ENCODE measurements around the gene ESAM.
"Not testable (repeated sequence)": the region's sequence is repeated elsewhere in the genome, so short reads cannot be mapped to it uniquely, and the experiment has no call there.

The ESAM gene

DNA sequence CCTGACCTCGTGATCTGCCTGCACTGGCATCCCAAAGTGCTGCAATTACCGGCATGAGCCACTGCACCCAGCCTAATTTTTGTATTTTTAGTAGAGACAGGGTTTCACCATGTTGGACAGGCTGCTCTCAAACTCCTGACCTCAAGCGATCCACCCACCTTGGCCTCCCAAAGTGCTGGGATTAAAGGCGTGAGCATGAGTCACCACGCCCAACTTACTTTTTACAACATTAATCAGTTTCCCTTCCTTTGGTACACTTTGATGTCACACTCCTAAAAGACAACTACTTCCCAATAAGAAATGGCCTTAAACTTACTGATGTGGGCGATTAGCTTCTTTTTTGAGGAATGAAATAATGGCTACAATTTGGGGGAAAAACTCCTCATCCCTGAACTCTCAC lies 8.9 kb upstream of the ESAM start:
- not testable (repeated sequence) for DNase-seq (ENCODE audit: low read depth)

DNA sequence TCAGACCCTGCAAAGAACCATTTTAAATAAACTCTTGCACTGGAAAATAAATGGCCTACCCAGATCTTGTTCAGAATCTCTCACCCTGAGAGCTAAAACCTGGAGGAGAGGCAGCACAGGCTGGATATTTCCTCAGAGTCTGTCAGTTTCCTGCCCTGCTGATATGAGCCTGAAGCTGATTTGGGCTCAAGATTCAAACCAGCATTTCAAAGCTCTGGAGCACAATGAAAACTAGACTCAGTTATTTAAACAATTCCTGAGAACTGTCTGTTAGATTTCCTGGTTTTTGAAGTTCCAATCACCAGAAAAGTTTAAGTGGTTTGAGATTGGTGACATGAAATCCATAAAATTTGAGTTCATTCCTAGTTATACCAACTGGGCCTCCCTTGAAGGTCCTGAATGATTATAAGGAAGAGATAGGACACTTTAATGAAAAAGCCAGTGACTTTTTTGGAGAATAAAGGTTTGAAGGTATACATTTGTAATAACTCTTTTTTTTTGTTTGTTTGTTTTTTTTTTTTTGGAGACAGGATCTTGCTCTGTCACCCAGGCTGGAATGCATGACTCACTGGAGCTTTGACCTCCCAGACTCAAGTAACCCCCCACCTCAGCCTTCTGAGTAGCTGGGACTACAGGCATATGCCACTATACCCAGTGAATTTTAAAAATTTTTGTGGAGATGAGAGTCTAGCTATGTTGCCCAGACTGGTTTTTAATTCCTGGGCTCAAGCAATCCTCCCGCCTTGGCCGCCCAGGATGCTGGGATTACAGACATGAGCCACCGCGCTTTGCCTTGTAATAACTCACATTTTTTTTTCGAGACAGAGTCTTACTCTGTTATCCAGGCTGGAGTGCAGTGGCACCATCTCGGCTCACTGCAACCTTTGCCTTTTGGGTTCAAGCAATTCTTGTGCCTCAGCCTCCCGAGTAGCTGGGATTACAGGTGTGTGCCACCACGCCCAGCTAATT lies 8.0 kb upstream of the ESAM start:
- no peak for DNase-seq (ENCODE audit: low read depth)

DNA sequence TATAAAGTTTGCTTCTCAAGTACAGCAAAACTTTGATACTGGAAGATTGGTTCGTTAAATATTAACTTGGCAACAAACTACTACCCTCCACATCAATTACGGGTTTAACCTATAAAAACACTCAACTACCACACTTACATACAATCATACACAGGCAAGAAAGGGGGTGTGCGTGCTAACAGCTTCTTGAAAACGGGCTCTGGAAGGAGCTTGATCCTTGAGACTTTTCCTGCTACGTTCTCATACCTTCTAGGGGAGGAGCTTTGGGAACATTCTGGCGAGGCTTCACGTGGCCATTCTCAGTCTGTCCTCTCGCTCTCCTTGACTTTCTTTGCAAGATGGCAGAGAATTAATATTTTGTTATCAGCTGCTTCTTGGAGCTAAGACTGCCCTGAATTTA lies 6.8 kb upstream of the ESAM start:
- DNase-seq (ENCODE audit: low read depth): no peak

DNA sequence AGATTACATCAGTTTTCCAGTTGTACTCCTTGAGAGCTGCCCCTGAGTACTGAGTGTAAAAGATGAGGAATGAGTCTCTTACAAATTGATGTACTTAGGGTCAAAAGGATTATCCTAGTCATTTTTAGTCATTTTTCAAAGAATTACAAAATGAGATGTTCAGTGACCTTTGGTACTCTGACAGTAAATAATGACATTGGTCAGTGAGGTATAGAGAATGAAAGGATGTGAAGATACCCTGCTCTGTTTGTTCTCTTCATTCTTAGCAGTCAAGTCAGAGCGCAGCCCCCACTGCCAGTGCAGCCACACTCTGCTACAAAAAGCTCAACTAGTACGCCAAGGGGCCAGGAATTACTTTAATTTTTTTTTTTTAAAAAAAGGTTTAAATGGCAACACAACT lies 4.1 kb upstream of the ESAM start:
- no peak for DNase-seq (ENCODE audit: low read depth)

DNA sequence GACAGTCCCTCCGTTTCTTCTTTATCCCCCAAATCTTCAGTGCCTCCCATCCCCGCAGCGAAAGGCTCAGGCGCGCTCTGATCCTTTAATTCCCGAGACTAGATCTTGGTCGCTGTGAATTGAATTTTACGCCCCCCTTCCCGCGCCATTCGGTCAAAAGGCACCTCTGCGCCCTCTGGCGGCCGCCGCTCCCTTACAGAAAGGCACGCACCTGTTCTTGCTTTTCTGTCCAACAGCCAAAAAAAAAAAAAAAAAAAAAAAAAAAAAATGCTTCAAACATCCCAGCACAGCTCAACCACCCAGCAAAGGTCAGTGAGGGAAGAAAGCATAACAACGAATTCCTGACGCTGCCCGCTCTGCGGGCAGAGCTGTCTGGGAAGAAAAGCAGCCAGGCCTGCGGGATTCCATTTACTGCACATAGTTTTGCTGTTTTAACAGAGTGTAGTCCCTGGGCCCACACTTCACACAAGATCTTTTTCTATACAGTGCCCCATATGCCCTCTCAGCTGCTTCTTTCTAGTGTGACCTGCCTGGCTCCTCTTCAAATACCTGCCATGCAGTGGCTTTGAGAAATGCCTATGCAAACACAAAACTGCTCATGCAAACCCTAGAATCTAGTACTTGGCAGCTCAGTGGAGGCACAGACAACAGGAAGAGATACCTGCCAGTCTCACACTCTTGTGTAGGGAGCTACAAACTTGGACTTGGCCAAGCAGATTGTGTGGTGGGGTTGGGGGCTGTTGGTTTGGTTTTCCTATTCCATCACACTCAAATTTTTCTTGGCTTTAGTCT lies 1.3 kb upstream of the ESAM start:
- peak; percentile 29 for DNase-seq (ENCODE audit: low read depth)

DNA sequence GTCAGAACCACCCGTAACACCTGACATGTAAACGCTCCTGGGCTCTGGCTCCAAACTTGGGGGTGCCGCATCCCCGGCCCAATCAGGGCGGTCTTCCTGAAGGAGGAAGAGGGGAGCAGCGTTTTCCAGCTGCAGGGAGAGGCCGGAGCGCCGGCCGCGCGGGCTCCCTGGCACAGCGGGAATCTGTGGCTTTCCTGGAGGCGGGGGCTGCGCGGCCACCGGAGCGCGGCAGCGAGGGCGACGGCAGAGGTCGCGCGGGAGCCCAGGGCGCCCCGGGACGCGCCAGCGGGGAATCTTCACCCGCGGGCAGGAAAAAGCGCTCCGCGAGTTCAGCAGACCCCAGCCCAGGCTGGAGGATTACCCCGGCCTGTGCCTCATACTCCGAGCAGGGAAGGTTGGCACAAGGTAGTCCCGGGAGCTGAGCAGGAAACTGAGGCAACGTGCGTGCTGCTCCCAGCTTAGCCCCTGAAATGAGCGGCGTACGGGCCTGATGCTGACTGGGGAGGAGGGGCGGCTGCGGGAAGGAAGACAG lies 600 bp upstream of the ESAM start:
- no peak for DNase-seq (ENCODE audit: low read depth)

DNA sequence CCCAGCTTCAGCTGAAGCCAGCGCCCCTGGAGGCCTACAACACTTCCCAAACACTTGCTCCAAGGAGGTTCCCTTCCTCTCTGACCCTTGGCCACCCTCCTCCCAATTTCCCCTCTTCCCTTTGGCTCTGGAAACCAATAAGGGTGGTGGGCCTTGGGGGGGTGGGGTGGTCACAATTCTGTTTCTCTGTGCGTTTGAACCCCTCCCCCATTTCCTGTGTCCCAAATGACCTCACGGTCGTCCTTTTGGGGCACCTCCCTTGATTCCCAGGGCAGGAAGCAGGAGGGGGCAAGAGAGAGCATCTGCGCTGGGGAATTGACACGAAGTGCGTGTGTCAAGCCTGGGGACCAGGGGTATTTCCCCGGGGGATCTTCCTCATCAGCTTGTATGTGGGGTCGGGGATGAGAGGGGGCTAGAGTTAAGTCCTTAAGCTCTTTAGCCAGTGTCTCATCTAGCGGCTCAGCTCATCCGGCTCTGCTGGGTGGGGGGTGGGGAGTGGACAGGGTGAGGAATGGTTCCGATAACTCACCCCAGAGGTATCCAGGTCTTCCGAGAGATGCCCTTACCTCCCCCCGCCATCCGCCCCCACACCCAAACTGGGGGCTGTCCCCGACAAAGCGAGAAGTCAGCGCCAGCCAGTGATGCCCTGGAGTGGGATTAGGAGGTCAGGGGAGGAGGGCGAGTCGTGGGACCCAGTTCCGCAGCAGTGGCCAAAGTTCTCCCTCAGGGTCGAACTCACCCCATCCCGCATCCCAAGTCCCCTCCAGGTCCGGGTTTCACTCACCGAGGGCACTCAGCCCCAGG lies 587 bp downstream of the ESAM start:
- no peak for DNase-seq (ENCODE audit: low read depth)

DNA sequence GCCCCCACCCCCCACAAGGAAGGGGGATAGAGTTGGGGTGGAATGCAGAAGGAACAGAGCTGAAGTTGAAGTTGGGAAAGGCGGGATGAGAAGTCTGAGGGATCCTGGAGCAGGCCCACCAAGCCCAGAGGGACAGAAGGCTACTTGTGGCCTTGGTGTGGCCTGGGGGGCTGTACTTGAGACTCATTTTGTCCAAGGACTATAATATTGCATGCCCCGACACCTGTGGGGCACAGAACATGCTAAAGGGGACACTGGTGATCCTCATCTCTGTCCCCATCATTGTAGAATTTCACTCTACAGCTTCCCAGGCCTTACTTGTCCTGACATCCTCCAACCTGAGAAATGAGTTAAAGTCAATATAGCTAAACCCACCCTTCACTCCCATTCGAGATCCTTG lies 1.3 kb downstream of the ESAM start:
- no peak for DNase-seq (ENCODE audit: low read depth)

DNA sequence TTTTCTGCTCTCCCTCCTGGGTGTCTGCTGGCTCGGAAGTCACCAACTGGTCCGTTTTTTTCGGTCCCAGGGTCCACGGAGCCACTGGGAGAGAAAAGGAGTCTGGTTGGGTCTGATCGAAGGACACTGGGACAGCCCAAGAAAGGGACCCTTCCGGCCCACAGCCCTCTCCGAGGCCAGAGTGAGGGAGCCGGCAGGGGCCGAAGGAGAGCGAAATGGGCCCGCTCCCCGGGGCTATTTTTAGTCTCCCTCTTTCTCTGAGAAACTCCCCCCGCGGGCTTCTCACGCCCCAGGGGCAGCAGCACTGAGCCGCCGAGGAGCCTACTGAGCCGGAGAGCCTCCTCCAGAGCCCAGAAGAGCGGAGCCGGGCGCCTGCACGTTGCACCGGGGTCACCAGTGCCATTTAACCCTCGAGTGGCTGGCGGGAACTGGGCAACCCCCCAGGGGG lies 1.9 kb downstream of the ESAM start:
- DNase-seq (ENCODE audit: low read depth): no peak

DNA sequence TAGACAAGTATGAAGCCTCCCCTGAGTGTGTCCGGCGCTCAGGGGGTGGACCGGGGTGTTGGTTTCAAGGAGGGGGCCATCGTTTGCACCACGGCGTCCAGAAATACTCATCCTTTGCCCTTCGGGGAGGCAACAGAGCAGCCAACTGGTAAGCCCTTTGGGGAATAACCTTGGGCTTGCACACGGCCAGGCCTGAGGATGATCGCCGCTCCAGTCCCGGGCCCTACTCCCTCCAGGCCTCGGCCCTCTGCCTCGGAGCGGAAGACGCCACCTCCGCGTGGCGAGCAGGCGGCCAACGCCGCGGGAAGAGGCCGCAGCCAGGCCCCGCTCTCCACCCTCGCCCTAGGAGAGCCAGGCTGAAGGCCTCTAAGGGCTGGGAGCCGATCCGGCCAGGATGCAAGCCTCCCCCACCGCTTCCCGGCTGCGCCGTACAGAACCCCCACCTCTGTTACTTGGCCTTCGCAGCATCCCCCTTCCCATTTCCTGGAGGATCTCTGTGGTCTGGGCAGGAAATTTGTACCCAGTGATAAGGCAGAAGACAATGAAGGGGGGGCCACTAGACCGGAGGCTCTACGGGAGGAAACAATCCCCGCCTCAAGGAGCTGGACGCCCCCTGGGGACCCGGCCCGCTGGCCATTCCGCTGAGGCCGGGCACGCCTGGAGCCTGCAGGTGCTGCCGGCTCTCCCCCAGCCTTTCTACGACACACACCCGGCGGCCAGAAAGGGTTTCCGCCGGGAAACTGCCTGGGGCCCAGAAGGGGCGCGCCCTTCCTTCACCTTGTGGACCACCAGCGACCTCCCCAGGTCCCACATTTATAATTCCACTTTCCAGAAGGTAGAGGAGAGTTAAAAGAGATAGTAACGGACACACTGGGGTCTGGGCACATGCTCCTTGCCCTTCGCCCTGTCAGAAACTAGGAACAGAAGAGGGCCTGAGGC lies 2.6 kb downstream of the ESAM start:
- no peak for DNase-seq (ENCODE audit: low read depth)

DNA sequence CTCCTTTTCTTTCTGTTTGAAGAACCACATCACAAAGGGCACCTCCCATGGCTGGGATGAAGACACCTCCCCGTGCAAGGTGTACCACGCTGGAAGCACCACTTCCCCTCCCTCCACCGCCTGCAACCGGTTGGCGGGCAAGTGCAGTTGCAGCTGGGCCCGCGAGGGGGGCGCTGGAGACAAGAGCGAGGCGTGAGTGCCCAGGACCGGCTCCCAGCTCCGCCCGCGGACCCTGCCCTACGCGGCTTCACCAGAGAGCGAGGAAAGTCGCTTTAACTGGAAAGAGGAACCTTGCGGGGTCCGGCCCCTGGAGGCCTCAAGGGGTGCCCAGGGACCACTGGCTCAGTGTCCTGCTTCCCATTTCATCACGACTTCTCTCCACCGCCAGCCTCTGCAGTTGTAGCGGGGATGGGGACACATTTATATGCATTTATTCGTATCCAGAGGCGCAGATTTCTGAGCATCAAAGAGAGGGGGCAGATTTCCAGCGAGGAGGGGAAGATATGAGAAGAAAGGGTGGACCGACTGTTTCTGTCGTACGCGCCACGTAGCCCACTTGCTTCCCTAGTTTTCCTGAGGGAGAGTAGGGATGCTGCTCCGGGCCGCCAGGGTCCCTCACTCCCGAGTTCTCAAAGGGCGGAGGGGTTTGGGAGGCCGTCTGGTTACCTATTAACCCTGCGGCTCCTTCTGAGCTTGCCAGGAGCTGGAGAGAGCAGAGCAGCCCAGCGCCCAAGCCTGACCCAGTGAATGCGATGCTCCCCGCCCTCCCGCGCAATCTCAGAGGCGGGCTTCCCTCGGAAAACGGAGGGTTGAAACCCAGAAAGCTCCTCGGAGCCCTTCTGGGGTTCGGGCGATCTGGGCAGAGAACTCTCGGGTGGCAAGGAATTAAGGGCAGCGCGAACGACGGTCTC lies 3.5 kb downstream of the ESAM start:
- no peak for DNase-seq (ENCODE audit: low read depth)

DNA sequence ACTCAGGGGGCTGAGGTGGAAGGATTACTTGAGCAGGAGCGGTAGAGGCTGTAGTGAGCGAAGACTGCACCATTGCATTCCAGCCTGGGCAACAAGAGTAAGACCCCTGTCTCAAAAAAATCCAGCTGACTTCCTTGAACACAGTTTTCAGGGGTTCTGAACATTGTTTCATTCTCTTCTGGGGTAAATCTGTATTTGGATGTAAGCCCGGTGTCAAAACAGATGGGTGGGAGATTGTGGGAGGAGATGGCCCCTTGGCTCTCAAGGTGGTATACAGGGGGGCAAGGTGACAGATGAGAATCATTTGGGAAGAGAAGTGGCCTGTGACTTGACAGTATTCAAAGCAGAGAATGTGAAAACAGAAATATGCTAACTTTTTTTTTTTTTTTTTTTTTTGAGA lies 4.8 kb downstream of the ESAM start:
- no peak for DNase-seq (ENCODE audit: low read depth)

DNA sequence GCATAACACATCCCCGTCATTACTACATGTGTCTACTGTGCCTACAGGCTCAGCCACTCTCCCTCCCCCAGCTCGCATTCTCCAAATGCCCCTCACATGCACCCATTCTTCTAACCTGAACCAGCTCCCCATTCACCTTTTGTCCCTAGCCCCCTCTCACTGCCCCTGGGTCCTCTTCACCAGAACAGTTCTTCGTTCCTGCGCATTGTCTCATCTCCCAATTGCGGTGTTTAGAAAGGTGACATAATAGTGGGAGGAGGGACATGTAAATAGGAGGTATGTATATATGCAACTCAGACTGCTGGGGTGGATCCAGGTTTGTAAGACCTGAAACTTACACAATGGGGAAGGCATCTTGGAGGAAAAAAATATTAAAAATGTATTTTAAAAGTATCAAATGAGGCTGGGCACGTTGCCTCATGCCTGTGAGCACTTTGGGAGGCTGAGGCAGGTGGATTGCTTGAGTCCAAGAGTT lies 5.3 kb downstream of the ESAM start:
- DNase-seq (ENCODE audit: low read depth): no peak

DNA sequence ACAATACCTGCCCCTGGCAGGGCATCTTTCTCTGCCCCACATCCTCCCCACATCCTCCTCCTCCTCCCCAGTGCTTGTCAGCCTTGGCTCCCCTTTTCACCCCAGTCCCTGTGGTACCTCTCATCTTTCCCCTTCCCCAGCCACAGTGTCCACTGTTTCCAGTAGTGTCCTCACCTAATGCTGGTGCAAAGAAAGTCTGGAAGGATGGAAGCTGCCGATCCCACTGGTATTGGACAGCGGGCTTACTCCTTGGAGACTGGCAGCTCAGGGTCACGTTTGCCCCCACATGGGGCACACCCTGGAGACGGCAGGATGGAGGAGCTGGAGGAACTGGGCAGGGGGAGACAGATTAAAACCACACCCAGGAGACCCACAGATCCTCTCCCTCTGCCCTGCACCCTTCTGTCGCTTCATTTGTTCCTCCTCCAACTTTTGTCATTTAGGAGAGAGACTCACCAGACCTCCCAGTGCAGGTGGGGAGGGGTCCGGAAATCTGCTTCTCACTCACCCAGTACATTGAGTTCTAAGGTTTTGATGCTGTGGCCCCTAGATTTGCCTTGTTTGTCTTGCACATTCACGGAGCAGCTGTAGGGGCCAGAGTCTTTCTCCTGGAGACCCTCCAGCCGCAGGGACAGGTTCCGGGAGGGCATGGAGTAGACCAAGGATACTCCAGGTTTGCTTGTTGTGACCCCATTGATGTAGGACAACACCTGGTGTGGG lies 5.9 kb downstream of the ESAM start:
- no peak for DNase-seq (ENCODE audit: low read depth)

DNA sequence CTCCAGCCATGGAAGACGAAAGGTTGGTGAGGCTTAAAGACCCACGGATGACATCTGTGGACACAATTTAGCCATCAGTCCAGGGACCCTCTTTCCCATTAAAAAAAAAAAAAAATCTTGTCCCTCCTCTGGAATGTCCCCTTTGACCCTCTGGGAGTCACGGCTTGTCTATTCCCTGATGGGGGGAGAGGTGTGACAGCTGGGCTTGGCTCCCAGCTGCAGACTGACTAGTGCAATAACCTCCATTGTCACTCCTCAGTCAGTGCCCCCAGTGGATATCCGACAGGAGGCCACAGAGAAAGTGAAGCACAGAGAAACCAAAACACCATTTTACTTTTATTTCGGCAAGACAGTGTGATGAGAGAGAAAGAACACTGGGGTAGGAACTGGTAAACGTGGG lies 7.4 kb downstream of the ESAM start:
- no peak for DNase-seq (ENCODE audit: low read depth)

DNA sequence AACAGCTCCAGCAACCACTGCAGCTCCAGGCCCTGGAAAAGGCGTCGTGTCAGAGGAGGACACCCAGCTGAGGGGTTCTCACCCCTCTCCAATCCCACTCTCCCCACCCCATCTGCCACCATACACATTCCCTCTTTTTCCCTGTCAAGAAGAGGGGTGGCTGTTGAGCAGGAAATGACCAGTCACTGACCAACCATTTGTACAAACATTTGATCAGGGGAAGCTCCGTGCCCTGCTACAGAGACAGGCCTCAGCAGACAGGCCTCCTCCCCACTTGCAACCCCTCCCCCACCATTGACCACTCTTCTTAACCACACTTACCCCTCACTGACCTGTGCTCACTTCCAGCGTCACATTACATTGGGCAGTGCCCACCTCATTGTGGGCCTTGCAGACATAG lies 7.8 kb downstream of the ESAM start:
- no peak for DNase-seq (ENCODE audit: low read depth)

DNA sequence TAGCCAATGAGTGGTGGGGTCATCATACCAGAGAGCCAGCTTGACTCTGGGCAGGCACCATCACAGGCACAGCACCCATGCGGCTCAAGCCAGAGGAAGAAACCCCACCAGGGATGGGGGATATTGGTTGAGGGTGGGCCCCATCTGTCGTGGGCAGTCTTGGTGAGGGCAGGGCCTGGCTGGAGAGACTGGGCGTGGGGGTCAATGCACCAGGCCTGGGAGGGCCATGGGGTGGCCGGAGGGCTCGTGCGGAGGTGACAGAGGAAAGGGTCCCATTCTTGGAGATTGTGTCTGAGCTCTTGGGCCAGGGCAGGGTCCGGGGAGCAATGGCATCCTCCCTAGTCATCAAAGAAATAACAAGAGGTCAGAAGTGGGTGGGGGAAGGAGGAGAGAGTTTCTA lies 8.5 kb downstream of the ESAM start:
- DNase-seq (ENCODE audit: low read depth): no peak

DNA sequence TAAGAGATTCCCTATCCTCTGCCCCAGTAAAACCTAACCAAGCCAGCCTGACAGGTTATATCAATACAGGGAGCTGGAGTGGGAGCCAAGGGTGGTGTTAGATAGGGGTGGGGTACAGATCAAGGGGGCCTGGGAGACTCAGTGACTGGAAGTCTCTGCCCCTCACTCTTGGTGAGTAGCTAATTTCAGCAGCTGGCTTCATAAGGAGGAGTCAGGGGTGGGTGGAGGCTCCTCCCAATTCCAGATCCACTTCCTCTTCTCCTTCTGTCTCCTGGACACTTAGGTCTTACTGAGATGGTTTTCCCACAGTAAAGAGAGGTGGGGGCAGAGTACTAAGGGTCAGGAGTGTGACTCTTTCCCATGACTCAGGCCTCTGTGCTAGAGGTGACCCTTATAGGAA lies 8.9 kb downstream of the ESAM start:
- no peak for DNase-seq (ENCODE audit: low read depth)

DNA sequence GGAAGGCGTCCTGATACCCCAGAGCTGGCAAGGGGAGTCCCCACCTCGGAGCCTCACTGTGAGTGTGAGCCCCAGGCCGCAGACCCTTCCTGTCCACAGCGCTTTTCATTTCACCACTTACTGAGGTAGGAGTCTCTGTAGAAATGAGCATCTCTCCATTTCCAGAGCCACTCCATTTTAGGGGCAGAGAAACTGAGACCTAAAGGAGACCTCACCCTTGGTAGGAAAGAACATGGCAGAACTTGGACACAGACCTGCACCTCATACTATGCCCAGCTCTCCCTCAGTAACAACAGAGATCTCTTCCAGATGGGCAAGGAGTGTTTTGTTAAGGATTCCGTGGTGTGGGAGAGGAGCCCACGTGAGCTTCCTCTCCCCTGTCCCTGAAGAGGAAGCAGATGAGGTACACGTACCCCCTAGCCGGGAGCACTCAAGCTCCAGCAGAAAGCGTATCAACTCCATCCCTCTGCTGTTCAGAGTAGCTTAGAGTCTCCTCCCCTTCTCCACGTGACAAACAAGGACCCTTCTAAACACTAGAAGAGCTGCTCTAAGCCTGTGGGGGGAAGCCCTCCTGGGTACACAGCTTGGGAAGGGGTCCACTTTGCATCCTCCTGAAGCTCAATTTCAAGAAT lies 9.5 kb downstream of the ESAM start:
- DNase-seq (ENCODE audit: low read depth): no peak
